Progenitor cell of endocrine pancreas (in vitro differentiated cells): ENCODE results near the gene ST6GALNAC4. TPM values are rescaled to one million over a fixed set of nuclear protein-coding genes. Genes with fewer than 3 reads are reported as not detected.
A peak's percentile ranks its signal among the peaks of the same experiment; 100 is the strongest.

Source experiments
- DNase-seq: peaks from one replicate; pipeline ENCODE4 v3.0.0; 2021; ENCODE audit warnings: low spot score; ENCODE audit not compliant: unreplicated experiment
- H3K27ac Mint-ChIP-seq: 2 replicates; pipeline ENCODE4 v1.8.0; 2021; ENCODE audit warnings: mild to moderate bottlenecking, moderate library complexity, mixed read lengths
- H3K27me3 Mint-ChIP-seq: 2 replicates; pipeline ENCODE4 v1.8.0; 2021; ENCODE audit warnings: mixed read lengths
- H3K36me3 Mint-ChIP-seq: 2 replicates; pipeline ENCODE4 v1.8.0; 2022; ENCODE audit warnings: mixed read lengths; ENCODE audit not compliant: insufficient read depth
- H3K4me1 Mint-ChIP-seq: 2 replicates; pipeline ENCODE4 v1.8.0; 2021; ENCODE audit warnings: low read depth, mixed read lengths
- H3K4me3 Mint-ChIP-seq: 2 replicates; pipeline ENCODE4 v1.8.0; 2021; ENCODE audit warnings: low read depth, mild to moderate bottlenecking, moderate library complexity, mixed read lengths
- H3K9me3 Mint-ChIP-seq: 2 replicates; pipeline ENCODE4 v1.8.0; 2021; ENCODE audit warnings: low read depth, mixed read lengths
- CTCF ChIP-seq: fragments of 200-600 bp; sonication (generic); IDR thresholded peaks from one replicate; pipeline ENCODE4 v1.5.0; 2021; ENCODE audit warnings: antibody characterized with exemption, mild to moderate bottlenecking; ENCODE audit not compliant: unreplicated experiment
- total RNA-seq: library from RNA; stranded (reverse); gene quantifications from 2 replicates; pipeline ENCODE4 v1.2.1, GENCODE V29; 2021

The ST6GALNAC4 gene
- total RNA-seq, 1 donor from 2014 or later: 7.7 TPM

- H3K27ac Mint-ChIP-seq: no peak overlapping the region
- peaks cover 1% of the 10 kb centered on the region for H3K4me1 Mint-ChIP-seq
- no peak for DNase-seq
- no peaks in the 10 kb centered on the region for H3K27me3 Mint-ChIP-seq
- no peak overlapping the region for H3K4me3 Mint-ChIP-seq
- H3K36me3 Mint-ChIP-seq: peaks cover 18% of the 10 kb centered on the region
- peak; percentile 22 for TF ChIP-seq CTCF
- no peaks in the 10 kb centered on the region for H3K9me3 Mint-ChIP-seq
These were observed 29.0 kb downstream of the ST6GALNAC4 start for GRCh38 chr9:127887792-127888191.

- no peaks in the 10 kb centered on the region for H3K9me3 Mint-ChIP-seq
- DNase-seq: no peak
- H3K27me3 Mint-ChIP-seq: no peaks in the 10 kb centered on the region
- H3K4me3 Mint-ChIP-seq: no peak overlapping the region
- H3K36me3 Mint-ChIP-seq: peaks cover 10% of the 10 kb centered on the region
- no peak for TF ChIP-seq CTCF
- no peak overlapping the region for H3K27ac Mint-ChIP-seq
- peaks cover 1% of the 10 kb centered on the region for H3K4me1 Mint-ChIP-seq
These were observed 30.4 kb downstream of the ST6GALNAC4 start for GRCh38 chr9:127886401-127886972.

- H3K9me3 Mint-ChIP-seq: no peaks in the 10 kb centered on the region
- peaks cover 1% of the 10 kb centered on the region for H3K4me1 Mint-ChIP-seq
- no peaks in the 10 kb centered on the region for H3K27me3 Mint-ChIP-seq
- DNase-seq: no peak
- peaks cover 6% of the 10 kb centered on the region for H3K36me3 Mint-ChIP-seq
- no peak for TF ChIP-seq CTCF
- no peak overlapping the region for H3K27ac Mint-ChIP-seq
- H3K4me3 Mint-ChIP-seq: no peak overlapping the region
These were observed 31.1 kb downstream of the ST6GALNAC4 start for GRCh38 chr9:127885508-127886281.

GRCh38 chr9:127884976-127885490 lies 31.8 kb downstream of the ST6GALNAC4 start:
- DNase-seq: no peak
- no peaks in the 10 kb centered on the region for H3K27me3 Mint-ChIP-seq
- H3K36me3 Mint-ChIP-seq: peaks cover 5% of the 10 kb centered on the region
- no peak overlapping the region for H3K27ac Mint-ChIP-seq
- H3K4me1 Mint-ChIP-seq: peaks cover 1% of the 10 kb centered on the region
- H3K9me3 Mint-ChIP-seq: no peaks in the 10 kb centered on the region
- H3K4me3 Mint-ChIP-seq: no peak overlapping the region
- TF ChIP-seq CTCF: no peak

- H3K36me3 Mint-ChIP-seq: peaks cover 5% of the 10 kb centered on the region
- no peak overlapping the region for H3K4me3 Mint-ChIP-seq
- TF ChIP-seq CTCF: no peak
- H3K27me3 Mint-ChIP-seq: no peaks in the 10 kb centered on the region
- peaks cover 1% of the 10 kb centered on the region for H3K4me1 Mint-ChIP-seq
- no peak overlapping the region for H3K27ac Mint-ChIP-seq
- no peaks in the 10 kb centered on the region for H3K9me3 Mint-ChIP-seq
- no peak for DNase-seq
These were observed 32.4 kb downstream of the ST6GALNAC4 start for GRCh38 chr9:127884427-127884911.
